T-helper 1 cell treated with Interleukin-12 subunit alpha and Interleukin-12 subunit beta and Interleukin-4 antibody, amounts not matched to agents 30 μg/mL and 1 μg/mL, for 36 hours (primary cell): ENCODE results near the gene ZSCAN18.
"Not testable (repeated sequence)": the region's sequence is repeated elsewhere in the genome, so short reads cannot be mapped to it uniquely, and the experiment has no call there.

Source experiments
- H3K27ac Mint-ChIP-seq: one replicate; pipeline ENCODE4 v1.8.0; 2021; ENCODE audit warnings: mild to moderate bottlenecking, mixed read lengths
- H3K27me3 Mint-ChIP-seq: one replicate; pipeline ENCODE4 v1.8.0; 2021; ENCODE audit warnings: low read depth, mixed read lengths
- H3K36me3 Mint-ChIP-seq: one replicate; pipeline ENCODE4 v1.8.0; 2021; ENCODE audit warnings: low read depth, mixed read lengths
- H3K4me1 Mint-ChIP-seq: one replicate; pipeline ENCODE4 v1.8.0; 2021; ENCODE audit warnings: low read depth, mixed read lengths
- H3K4me3 Mint-ChIP-seq: one replicate; pipeline ENCODE4 v1.8.0; 2021; ENCODE audit warnings: mild to moderate bottlenecking, moderate library complexity, mixed read lengths
- H3K9me3 Mint-ChIP-seq: one replicate; pipeline ENCODE4 v1.8.0; 2021; ENCODE audit warnings: mixed read lengths

The ZSCAN18 gene

DNA sequence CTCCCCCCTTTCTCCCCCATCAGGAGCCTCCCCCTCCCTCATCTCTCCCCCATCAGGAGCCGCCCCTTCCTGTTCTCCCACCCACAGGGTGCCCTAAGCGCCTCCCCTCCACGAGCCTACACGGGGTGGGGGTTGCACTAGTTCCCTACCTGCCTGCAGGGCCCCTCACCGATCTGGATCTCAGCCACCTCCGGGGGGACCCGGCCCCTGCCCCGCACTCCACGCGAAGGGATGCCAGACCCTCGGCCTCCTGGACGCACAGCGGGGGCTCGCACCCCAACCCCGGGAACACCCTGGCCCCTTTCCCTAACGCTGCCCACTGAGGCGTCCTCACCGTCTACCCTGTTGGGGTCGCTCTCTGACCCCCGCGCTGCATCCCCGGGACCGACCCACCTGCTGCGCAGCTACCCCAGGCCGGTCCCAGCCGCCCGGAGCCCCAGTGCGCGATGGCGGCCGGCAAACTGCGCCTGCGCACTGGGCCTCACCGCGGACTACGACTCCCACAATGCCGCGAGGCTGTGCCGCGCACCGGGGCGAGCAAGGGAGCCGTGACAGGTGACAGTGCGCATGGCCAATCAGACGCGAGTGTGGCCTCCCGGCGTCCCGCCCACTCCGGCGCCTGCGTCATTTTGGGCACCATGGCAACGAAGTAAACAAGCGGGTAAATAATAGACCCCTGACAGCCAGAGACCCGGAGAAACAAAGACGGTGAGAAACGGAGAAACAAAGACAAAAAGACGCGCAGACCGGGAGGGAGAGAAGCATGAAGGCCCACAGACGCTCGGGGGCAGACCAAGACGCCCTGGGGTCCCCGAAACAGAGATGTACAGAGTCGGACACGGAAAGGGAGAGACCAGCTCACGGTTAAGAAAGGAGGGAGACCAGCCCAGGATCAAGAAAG lies at the start of gene ZSCAN18:
Gene ZSCAN18, minus strand, starts transcription at position 451 of the 901 bp plus-strand sequence. CDS start 7,964 bp downstream, outside the sequence.
- Mint-ChIP-seq H3K36me3 (peaks cover 12% of the 10 kb centered on the region), H3K4me1 (peaks cover 5% of the 10 kb centered on the region), H3K4me3 (peak within 1 kb of the TSS; percentile 90), H3K9me3 (peaks cover 50% of the 10 kb centered on the region), H3K27ac (peak within 1 kb of the TSS; percentile 97), H3K27me3 (no peaks in the 10 kb centered on the region)

- not testable (repeated sequence) for H3K4me3 Mint-ChIP-seq, H3K27me3 Mint-ChIP-seq, H3K27ac Mint-ChIP-seq, H3K4me1 Mint-ChIP-seq
- Mint-ChIP-seq H3K9me3 (peaks cover 48% of the 10 kb centered on the region), H3K36me3 (peaks cover 24% of the 10 kb centered on the region)
These were observed 49.4 kb upstream of the ZSCAN18 start for GRCh38 chr19:58147475-58147874.

GRCh38 chr19:58145849-58146248 lies 47.8 kb upstream of the ZSCAN18 start:
- H3K27ac Mint-ChIP-seq, result no peak overlapping the region
- no peak overlapping the region for H3K4me3 Mint-ChIP-seq
- no peaks in the 10 kb centered on the region for H3K27me3 Mint-ChIP-seq
- peaks cover 6% of the 10 kb centered on the region for H3K4me1 Mint-ChIP-seq
- H3K9me3 Mint-ChIP-seq, result peaks cover 37% of the 10 kb centered on the region
- H3K36me3 Mint-ChIP-seq, result peaks cover 23% of the 10 kb centered on the region

- Mint-ChIP-seq H3K4me3 (no peak overlapping the region), H3K36me3 (peaks cover 27% of the 10 kb centered on the region), H3K4me1 (no peaks in the 10 kb centered on the region), H3K9me3 (peaks cover 61% of the 10 kb centered on the region), H3K27ac (no peak overlapping the region), H3K27me3 (no peaks in the 10 kb centered on the region)
These were observed 36.2 kb upstream of the ZSCAN18 start for GRCh38 chr19:58134244-58134643.

GRCh38 chr19:58129284-58129683 lies 31.3 kb upstream of the ZSCAN18 start:
- H3K36me3 Mint-ChIP-seq, result peaks cover 31% of the 10 kb centered on the region

DNA sequence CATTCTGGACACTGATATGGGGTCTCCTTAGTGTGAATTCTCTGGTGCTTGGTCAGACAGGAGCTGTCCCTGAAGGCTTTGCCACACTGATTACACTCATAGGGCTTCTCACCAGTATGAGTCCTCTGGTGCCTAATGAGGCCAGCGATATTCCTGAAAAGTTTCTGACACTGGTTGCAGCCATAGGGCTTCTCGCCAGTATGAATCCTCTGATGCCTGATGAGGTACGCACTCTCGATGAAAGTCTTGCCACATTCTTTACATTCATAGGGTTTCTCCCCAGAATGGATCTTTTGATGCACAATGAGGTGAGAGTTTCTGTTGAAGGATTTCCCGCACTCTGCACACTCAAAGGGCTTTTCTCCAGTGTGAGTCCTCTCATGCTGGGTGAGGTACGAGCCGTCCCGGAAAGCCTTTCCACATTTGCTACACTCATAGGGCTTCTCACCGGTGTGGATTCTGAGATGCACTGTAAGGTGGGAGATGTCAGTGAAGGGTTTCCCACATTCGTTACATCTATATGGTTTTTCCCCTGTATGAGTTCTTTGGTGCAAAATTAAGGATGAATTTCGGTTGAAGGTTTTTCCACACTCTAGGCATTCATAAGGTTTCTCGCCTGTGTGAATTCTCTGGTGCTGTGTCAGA lies 30.1 kb upstream of the ZSCAN18 start:
- H3K36me3 Mint-ChIP-seq, result peaks cover 27% of the 10 kb centered on the region
- no peak overlapping the region for H3K27ac Mint-ChIP-seq
- H3K4me3 Mint-ChIP-seq, result no peak overlapping the region
- peaks cover 74% of the 10 kb centered on the region for H3K9me3 Mint-ChIP-seq
- H3K27me3 Mint-ChIP-seq, result no peaks in the 10 kb centered on the region
- H3K4me1 Mint-ChIP-seq, result no peaks in the 10 kb centered on the region

More at GRCh38 chr19:58129284-58129683, 31.3 kb upstream of the ZSCAN18 start:
- no peak overlapping the region for H3K27ac Mint-ChIP-seq
- H3K9me3 Mint-ChIP-seq, result peaks cover 76% of the 10 kb centered on the region
- no peaks in the 10 kb centered on the region for H3K27me3 Mint-ChIP-seq
- H3K4me1 Mint-ChIP-seq, result no peaks in the 10 kb centered on the region
- no peak overlapping the region for H3K4me3 Mint-ChIP-seq

DNA sequence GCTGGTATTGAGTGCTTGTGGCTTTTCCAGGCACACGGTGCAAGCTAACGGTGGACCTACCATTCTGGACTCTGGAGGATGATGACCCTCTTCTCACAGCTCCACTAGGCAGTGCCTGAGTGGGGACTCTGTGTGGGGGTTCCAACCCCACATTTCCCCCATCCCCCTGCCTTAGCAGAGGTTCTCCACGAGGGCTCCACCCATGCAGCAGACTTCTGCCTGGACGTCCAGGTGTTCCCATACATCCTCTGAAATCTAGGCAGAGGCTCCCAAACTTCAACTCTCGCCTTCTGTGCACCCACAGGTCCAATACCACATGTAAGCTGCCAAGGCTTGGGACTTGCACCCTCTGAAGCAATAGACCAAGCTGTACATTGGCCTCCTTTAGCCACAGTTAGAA lies 25.3 kb upstream of the ZSCAN18 start:
- Mint-ChIP-seq H3K36me3 (peaks cover 7% of the 10 kb centered on the region), H3K27me3 (no peaks in the 10 kb centered on the region), H3K4me1 (no peaks in the 10 kb centered on the region), H3K27ac (no peak overlapping the region), H3K4me3 (no peak overlapping the region), H3K9me3 (peaks cover 84% of the 10 kb centered on the region)

GRCh38 chr19:58118979-58119733 lies 21.1 kb upstream of the ZSCAN18 start:
- Mint-ChIP-seq H3K36me3 (peaks cover 1% of the 10 kb centered on the region), H3K9me3 (peaks cover 80% of the 10 kb centered on the region), H3K27me3 (no peaks in the 10 kb centered on the region), H3K4me3 (no peak overlapping the region), H3K27ac (no peak overlapping the region), H3K4me1 (no peaks in the 10 kb centered on the region)

- Mint-ChIP-seq H3K27me3 (no peaks in the 10 kb centered on the region), H3K27ac (no peak overlapping the region), H3K4me1 (no peaks in the 10 kb centered on the region), H3K4me3 (no peak overlapping the region), H3K9me3 (peaks cover 75% of the 10 kb centered on the region), H3K36me3 (peaks cover 1% of the 10 kb centered on the region)
These were observed 20.0 kb upstream of the ZSCAN18 start for GRCh38 chr19:58117841-58118575.

DNA sequence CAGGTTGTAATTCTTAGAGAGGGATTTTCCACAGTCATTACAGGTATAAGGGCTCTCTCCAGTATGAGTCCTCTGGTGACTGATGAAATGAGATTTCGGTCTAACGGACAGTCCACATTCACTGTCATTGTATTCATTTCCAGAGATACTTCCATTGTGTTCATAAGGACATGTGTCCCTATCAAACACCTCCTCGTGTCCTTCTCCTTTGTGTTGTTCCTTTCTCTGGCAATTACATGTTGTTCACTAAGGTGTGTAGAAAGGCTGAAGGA lies 10.5 kb upstream of the ZSCAN18 start:
- peaks cover 63% of the 10 kb centered on the region for H3K9me3 Mint-ChIP-seq
- peaks cover 3% of the 10 kb centered on the region for H3K36me3 Mint-ChIP-seq
- H3K4me1 Mint-ChIP-seq, result no peaks in the 10 kb centered on the region
- no peak overlapping the region for H3K27ac Mint-ChIP-seq
- H3K27me3 Mint-ChIP-seq, result no peaks in the 10 kb centered on the region
- no peak overlapping the region for H3K4me3 Mint-ChIP-seq

- H3K27me3 Mint-ChIP-seq, result no peaks in the 10 kb centered on the region
- H3K9me3 Mint-ChIP-seq, result peaks cover 63% of the 10 kb centered on the region
- H3K27ac Mint-ChIP-seq, result no peak overlapping the region
- H3K4me3 Mint-ChIP-seq, result no peak overlapping the region
- peaks cover 3% of the 10 kb centered on the region for H3K36me3 Mint-ChIP-seq
- H3K4me1 Mint-ChIP-seq, result no peaks in the 10 kb centered on the region
These were observed 9.9 kb upstream of the ZSCAN18 start for GRCh38 chr19:58107778-58108545.

DNA sequence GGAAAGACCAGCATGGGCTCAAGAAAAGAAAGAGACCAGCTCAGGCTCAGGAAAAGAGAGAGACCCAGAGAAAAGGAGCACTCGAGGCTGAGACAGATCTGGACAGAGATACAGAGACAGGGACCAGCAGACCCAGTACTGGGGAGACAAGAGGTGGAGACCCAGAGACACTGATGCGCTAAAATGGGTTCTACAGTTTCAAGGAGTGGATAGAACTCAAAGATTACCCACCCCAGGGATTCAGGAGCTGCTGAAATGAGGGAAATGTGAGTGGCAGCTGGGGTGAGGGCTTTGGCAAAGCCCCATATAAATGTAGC lies 609 bp upstream of the ZSCAN18 start:
- Mint-ChIP-seq H3K27ac (peak overlapping the region; percentile 97), H3K4me3 (peak overlapping the region; percentile 90), H3K4me1 (peaks cover 5% of the 10 kb centered on the region), H3K36me3 (peaks cover 8% of the 10 kb centered on the region), H3K9me3 (peaks cover 50% of the 10 kb centered on the region), H3K27me3 (no peaks in the 10 kb centered on the region)

GRCh38 chr19:58097349-58097748 lies 682 bp downstream of the ZSCAN18 start:
- H3K9me3 Mint-ChIP-seq, result peaks cover 50% of the 10 kb centered on the region
- peak overlapping the region; percentile 56 for H3K4me3 Mint-ChIP-seq
- peak overlapping the region; percentile 49 for H3K27ac Mint-ChIP-seq
- H3K4me1 Mint-ChIP-seq, result peaks cover 5% of the 10 kb centered on the region
- H3K27me3 Mint-ChIP-seq, result no peaks in the 10 kb centered on the region
- peaks cover 12% of the 10 kb centered on the region for H3K36me3 Mint-ChIP-seq

DNA sequence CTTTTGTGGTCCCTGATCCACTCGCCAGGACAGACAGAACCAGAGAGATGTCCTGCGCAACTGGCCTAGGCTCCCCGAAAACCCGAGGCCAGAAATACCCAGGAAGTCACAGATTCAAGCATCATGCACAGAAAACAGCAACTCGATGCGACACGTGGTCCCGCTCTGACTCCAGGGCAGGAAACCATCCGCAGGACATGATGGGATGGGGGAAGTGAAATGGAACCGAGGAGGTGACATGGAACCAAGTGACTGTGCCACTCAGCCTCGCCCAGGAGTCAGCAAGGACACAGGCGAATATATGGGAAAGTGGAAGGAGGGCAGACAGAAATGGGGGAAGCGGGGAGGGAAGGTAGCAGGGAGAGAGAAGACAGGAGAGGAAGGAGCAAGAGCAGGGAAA lies 1.1 kb downstream of the ZSCAN18 start:
- peaks cover 12% of the 10 kb centered on the region for H3K36me3 Mint-ChIP-seq
- H3K4me3 Mint-ChIP-seq, result peak overlapping the region; percentile 56
- H3K27ac Mint-ChIP-seq, result no peak overlapping the region
- peaks cover 50% of the 10 kb centered on the region for H3K9me3 Mint-ChIP-seq
- H3K27me3 Mint-ChIP-seq, result no peaks in the 10 kb centered on the region
- H3K4me1 Mint-ChIP-seq, result peaks cover 5% of the 10 kb centered on the region
